ENCODE results near the gene ZP1.

ZP1 gene

DNA sequence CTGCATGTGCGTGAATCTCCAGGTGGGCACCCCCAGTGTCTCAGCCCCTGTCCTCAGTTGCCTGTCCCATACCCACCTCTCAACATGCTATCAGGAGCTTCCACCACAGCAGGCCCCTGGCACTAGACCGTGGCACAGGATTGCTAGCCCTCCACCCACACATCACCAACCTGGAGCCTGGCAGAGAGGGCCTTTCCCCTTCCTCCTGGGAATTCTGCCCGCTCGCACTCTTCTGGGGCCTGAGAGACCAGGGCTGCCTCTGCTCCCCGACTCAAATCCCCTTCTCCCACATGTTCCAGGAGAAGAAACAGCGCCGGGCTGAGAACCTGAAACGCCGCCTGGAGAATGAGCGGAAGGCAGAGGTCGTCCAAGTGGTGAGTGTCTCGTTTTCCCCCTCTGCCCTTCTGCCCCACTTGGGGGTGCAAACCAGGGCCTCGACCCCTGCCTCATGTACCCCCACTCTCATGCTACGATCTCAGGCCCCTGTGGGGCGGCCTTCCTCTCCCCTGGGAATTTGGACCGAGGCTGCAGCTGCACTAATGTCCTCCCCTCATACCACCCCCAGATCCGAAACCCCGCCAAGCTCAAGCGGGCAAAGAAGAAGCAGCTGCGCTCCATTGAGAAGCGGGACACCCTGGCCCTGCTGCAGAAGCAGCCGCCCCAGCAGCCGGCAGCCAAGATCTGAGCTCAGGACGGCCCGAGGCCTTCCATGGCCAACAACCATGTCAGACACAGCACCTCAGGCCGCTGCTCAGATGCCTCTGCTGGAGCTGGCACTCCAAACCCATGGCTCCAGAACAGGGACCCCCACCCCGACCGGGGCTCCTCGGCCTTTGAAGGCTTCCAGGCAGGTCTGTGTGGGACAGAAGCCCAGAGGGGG lies 17.5 kb upstream of the ZP1 start:
- no peak for TF ChIP-seq ZNF274 (IDR thresholded peaks at IDR 0.05; ENCODE audit: low read depth, low read length)
- no peak overlapping the region for H3K4me3 ChIP-seq (ENCODE audit: low read length)

DNA sequence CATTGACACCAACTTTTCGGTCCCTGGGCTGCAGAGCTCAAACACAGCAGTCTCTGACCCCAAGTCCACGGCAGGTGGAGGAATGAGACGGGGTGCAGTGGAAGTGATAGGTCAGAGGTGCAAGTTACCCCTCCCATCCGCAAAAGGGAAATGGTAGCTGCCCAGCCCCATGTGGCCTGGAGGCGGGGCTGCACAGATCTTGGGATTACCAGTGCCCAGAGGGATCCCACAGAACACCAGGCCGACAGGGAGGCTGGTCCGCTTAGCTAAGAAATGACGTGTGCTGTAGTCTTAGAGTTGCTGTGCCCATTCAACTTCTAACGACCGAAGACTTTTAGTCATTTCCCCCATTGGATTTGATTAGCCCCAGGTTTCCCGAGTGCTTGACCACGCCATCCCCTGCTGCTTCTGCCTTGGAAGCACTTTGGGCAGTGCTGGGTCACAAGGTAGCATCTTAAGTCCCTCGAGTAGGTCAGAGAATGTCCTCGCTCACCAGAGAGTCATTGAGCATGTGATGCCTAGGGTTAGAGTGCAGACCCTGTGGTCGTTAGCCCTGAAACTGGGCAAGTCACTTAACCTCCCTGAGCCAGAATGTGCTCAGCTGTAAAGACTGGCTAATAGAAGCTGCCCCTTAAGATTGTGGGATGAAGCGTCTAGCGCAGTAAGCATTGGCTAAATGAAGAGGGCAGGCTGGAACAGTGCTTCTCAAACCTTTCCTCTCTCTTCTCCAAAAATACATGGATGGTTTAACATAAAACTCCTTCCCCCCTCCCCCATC lies 15.8 kb upstream of the ZP1 start:
- TF ChIP-seq ZNF274 (IDR thresholded peaks at IDR 0.05; ENCODE audit: low read depth, low read length) = no peak
- no peak overlapping the region for H3K4me3 ChIP-seq (ENCODE audit: low read length)

DNA sequence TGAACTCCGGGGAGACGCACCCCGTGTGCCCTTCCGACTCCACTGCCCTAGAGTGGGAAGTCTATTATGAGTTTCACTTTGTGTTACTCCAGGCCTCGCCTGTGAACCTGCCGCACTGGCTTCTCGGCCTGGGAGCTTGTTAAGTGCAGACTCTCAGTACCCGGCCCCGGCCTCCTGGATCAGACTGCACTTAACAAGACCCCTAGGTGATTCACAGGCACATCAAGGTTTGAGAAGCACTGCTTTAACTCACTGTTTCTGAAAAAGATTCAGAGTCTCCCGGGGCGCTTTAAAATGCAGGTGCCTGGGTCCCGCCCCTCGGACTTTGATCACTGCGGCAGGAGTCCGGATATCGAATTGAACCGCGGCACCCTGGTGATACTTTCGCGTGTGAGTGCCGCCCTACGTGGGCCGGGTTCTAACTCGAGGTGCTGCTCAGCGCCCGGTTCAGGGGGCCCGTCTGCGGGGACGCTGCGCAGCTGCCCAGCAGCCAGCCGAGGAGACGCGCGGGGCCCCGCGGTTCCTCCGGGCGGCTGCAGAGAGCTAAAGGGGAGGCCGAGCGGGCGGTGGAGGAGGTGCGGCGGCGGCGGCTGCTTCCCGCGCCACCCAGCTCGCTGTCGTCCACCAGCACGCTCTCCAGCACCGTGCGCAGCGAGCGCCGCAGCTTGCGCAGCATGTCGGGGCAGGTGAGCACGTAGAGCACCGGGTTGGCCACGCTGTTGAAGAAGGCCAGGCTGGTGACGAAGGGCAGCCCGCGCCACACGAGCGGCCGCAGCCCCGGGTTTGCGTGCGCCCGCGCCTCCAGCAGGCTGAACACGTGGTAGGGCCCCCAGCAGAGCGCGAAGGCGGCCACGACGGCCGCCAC lies 15.0 kb upstream of the ZP1 start:
- no peak overlapping the region for H3K4me3 ChIP-seq (ENCODE audit: low read length)
- TF ChIP-seq ZNF274 (IDR thresholded peaks at IDR 0.05; ENCODE audit: low read depth, low read length) = no peak

DNA sequence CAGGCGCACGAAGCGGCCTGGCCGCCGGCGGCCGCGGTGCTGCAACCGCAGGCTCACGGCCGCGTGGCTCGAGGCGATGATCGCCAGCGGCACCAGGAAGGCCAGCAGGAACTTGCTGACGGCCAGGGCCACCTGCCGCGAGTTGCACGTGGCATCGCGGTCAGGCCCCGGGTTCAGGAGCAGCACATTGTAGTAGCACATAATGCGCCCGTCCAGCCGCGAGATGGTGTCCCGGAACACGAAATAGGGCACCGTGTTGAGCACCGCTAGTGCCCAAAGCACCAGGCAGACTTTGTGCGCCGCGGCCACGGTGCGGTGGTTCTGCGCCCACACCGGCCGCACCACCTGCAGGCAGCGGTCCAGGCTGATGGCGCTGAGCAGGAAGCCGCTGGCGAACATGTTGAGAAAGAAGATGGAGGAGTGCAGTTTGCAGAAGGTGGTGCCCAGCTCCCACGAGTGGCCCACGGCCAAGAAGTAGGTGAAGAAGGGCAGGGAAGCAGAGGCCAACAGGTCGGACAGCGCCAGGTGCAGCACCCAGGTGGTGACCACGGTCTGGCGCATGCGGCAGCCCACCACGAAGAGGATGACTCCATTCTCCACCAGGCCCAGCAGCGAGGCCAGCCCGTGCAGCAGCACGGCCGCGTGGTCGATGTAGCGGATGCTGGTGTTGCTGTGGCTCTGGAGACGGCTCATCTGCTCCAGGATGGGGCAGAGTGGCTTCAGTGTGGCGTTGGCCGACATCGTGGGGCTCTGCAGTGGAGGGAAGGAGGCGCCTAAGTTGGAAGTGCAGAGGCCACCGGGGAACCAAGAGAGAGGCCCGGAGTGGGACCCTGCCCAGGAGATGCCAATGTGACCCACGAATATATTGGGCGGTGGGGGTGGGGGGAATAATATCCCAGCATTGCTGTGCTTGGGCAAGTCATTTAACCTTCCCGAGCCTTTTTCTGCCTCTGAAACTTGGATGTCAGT lies 14.1 kb upstream of the ZP1 start:
- H3K4me3 ChIP-seq (ENCODE audit: low read length) = no peak overlapping the region

DNA sequence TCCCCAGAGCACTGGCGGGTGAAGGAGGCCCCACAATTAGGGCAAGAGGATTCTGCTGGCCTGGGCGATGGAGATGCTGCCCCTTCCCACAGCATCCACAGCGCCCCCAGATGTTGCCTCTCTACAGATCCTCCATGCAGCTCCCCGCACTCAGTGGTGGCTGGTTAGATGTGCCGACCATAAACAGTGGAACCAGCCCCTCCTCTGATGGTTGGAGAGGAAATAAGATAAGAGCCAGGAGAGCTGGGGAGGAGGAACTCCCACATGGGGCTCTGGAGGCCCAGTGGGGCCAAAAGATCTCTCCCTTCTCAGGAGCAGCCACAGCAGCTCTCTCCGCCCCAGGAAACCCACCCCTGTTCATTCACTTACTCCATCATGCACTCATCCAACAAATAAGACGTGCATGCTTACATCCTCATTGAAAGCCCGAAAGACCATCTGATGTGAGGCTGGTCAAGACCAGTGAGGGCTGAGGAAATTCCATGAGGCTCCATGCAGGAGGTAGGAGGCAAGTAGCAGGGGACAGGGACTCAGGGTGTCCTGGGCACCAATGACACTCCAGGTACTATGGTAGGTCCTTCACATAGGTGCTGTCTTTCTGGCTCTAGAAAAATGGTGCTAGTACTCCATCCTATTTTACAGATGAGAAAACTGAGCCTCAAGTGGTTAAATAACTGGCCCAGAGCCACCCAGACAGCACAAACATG lies 13.0 kb upstream of the ZP1 start:
- no peak for TF ChIP-seq ZNF274 (IDR thresholded peaks at IDR 0.05; ENCODE audit: low read depth, low read length)
- H3K4me3 ChIP-seq (ENCODE audit: low read length) = no peak overlapping the region

More for the DNA sequence above, 14.1 kb upstream of the ZP1 start:
- TF ChIP-seq ZNF274 (IDR thresholded peaks at IDR 0.05; ENCODE audit: low read depth, low read length) = no peak

DNA sequence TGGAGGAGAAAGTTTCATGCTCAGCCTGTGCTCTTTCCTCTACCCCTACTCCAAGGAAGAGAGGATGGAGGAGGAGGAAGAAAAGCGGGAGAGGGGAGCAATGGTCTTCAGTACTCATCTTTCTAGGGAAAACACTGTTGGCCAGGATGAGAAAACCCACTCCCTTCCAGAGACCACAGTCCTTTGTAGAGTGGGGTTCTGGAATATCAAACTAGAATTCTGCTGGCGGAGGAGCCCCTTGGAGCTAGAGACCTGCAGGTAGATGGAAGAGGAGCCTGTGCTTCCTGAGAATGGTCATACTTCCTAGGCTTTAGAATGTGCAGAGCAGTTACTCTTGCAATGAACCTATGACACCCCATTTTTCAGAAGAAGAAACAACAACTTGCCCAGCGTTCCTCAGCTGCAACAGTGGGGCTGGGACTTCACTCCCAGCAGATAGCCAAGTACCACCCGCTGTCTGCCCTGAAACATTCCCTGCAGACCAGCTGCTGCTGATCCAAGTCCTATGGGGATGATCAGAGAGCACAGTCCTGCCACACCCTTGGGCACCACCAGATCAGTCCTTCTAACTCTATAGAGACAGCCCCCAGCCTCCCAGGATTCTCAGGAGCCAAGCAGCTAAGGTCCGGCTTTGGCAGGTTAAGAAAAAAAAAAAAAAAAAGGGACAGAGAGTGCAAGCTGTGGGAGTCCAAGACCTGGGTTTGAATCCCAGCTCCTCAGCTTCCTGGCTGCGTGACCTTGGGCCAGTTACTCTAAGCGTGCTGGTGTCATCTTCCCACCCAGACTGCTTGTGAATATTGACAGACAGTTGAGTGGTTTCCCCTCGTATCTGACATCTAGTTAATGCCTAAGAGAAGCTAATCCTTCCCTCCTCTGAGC lies 12.3 kb upstream of the ZP1 start:
- TF ChIP-seq ZNF274 (IDR thresholded peaks at IDR 0.05; ENCODE audit: low read depth, low read length) = no peak
- no peak overlapping the region for H3K4me3 ChIP-seq (ENCODE audit: low read length)

DNA sequence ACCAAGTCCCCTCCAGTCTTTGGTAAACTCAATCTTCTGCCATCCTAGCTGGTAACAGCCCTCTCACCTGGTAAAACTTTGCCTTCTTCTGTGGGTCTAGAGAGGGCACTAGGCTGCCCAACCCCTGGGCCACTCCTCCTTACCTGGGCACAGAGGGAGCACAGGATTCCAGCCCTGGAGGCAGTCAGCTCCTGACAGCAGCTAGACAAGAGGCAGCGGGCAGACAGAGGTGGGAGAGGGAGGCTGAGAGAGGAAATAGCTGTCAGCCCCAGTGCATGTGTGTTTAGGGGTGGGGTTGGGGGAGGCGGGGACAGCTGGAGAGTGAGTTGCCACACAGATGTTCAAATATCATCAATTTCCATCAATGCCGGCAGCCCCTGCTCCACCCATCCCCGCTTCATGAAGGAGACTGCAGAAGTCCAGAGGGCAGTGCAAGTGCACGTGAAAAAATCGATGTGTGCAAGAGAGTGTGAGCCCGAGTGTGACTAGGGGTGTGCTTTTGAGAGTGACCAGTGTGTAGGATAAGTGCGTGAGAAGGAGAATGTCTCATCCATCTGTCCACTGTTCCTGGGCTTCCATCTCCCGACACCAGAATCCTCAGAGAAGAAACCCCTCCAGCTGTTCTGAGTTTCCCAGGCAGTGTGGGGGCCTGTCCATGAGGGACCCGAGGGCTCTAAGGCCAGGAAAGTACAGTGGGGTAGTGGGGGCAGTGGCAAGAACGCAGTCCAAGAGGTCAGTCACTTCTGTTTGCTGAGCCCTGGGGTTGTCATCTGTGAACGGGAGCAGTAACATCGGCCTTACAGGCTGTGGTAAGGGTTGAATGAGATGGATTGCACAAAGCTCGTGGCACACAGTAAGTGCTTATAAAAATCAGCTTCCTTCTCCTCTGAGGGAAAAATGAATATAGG lies 11.4 kb upstream of the ZP1 start, which contains the start of gene PTGDR2:
Gene PTGDR2, minus strand, starts transcription at position 225 of the 908 bp plus-strand sequence. CDS start 2,228 bp downstream, outside the sequence.
- no peak for TF ChIP-seq ZNF274 (IDR thresholded peaks at IDR 0.05; ENCODE audit: low read depth, low read length)
- no peak within 1 kb of the TSS for H3K4me3 ChIP-seq (ENCODE audit: low read length)

DNA sequence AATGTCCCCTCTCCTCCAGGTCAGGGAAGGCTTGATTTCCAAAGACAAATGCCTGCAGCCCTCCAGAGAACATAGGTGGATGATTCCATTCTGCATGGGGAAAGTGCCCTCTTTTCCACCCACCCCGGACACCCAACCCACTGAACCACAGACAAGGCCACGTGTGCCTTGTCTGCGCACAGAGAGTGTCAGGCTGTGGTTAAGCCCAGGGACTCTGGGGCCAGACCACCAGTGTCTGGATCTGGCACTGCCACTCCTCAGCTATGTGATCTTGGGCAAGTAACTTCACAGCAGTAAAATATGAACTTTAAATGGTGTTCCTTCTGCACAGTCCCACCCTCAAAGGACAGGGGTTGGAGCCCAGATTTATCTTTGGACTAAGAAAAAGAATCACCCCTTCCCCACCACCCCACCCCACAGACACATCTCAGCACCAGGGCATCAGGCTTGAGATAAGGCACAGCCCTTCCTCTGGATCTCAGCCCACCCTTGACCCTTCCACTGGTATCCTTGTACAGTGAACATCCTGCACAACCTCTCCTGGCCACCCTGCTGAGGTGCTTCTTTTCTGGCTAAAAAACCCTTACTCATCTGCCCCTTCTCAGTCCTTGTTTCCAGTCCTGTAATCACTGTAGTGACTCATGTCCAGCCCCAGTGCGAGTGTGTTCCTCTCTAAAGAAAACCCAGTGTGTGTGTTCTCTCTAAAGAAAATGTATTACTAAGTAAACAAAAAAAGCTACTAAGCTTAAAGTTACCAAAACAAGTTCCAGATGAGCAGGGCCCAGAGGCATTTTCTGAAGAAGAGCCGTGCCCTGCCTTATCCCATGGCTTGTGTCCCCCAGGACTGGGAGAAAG lies 9.7 kb upstream of the ZP1 start:
- no peak for TF ChIP-seq ZNF274 (IDR thresholded peaks at IDR 0.05; ENCODE audit: low read depth, low read length)
- no peak overlapping the region for H3K4me3 ChIP-seq (ENCODE audit: low read length)

DNA sequence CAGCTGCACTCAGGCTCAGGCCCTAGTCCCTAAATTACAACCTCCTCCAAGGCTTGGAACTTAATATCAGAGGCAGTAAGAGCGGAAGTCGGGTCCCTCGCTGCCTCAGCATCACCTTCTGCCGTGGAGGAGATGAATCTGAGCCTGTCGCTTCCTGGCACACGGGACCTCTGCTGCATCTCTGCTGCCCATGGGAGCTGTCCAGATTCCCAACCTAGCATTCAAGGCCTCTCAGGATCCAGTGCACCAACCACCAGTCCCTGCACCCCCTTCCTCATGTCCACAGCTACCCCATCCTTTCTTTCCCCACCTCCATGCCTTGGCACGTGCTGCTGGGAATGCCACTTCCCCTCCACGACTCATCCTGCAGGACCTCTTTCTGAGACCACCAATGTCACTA lies 9.1 kb upstream of the ZP1 start:
- no peak for TF ChIP-seq ZNF274 (IDR thresholded peaks at IDR 0.05; ENCODE audit: low read depth, low read length)
- H3K4me3 ChIP-seq (ENCODE audit: low read length) = no peak overlapping the region

Measured in GM08714 (cell line).